Measurements from ENCODE around the gene PSMD13.

- TF ChIP-seq EZH2 (IDR thresholded peaks at IDR 0.05; ENCODE audit: borderline replicate concordance) (no peak), EZH2phosphoT487 (IDR thresholded peaks at IDR 0.05; ENCODE audit: low read depth, severe bottlenecking, unreplicated experiment) (no peak)
- TF ChIP-seq, protein P1, sequence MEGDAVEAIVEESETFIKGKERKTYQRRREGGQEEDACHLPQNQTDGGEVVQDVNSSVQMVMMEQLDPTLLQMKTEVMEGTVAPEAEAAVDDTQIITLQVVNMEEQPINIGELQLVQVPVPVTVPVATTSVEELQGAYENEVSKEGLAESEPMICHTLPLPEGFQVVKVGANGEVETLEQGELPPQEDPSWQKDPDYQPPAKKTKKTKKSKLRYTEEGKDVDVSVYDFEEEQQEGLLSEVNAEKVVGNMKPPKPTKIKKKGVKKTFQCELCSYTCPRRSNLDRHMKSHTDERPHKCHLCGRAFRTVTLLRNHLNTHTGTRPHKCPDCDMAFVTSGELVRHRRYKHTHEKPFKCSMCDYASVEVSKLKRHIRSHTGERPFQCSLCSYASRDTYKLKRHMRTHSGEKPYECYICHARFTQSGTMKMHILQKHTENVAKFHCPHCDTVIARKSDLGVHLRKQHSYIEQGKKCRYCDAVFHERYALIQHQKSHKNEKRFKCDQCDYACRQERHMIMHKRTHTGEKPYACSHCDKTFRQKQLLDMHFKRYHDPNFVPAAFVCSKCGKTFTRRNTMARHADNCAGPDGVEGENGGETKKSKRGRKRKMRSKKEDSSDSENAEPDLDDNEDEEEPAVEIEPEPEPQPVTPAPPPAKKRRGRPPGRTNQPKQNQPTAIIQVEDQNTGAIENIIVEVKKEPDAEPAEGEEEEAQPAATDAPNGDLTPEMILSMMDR (IDR thresholded peaks at IDR 0.05; ENCODE audit: poor library complexity), result no peak
Observed at GRCh38 chr11:212150-213100, 24.4 kb upstream of the PSMD13 start.

Measured in hepatocyte (in vitro differentiated cells).